K562 (cell line): ENCODE measurements around the gene PAEP. TPM values are rescaled to one million over a fixed set of nuclear protein-coding genes. Genes with fewer than 3 reads are reported as not detected.

Experiments used
- ATAC-seq: fragments of 200-7000 bp; cut with Tn5 transposase; 3 replicates; pipeline ENCODE4 v1.9.1; 2020; ENCODE audit warnings: moderate library complexity
- BruUV-seq: library from RNA; stranded (reverse); fragments of 400-500 nt; replicated peaks from 2 replicates; lab custom pipeline; 2021; lab: Mats Ljungman, UMichigan
- CTCF ChIA-PET: fragments of 300-600 bp; formaldehyde crosslinking; extraction: SDS; loops from one replicate; lab custom pipeline; 2021; ENCODE audit warnings: low intra/inter-chr PET ratio; lab: Yijun Ruan, JAX
- POLR2A ChIA-PET: fragments of 300-600, 350-650 bp; sonication (Branson Sonifier 250); formaldehyde crosslinking; extraction: SDS; loops from one replicate; lab custom pipeline; 2021; ENCODE audit warnings: antibody characterized with exemption, inconsistent platforms; lab: Yijun Ruan, JAX
- DNase-seq, 4 experiments: peaks; one replicate each; pipeline versions ENCODE4 v3.0.0 to v3.0.0-alpha.2; 2011 to 2018; ENCODE audit warnings: low spot score in 3 of 4, mixed read lengths in 3 of 4; ENCODE audit errors: extremely low read depth in 1 of 4
- FAIRE-seq: peaks from 2 replicates; lab custom pipeline; 2011; peaks lifted over from hg19 to GRCh38; lab: Jason Lieb, UNC
- H2AFZ ChIP-seq: 2 replicates; pipeline ENCODE4 v1.6.0; 2011; ENCODE audit warnings: low read depth, low read length, control low read depth, inconsistent platforms
- H3K27ac ChIP-seq: fragments of 200-600 bp; 3 replicates; pipeline ENCODE4 v1.8.0; 2011; ENCODE audit warnings: low read depth, mild to moderate bottlenecking, control low read depth, inconsistent platforms, low read length, moderate library complexity, mixed read lengths; ENCODE audit errors: extremely low read depth
- H3K27me3 ChIP-seq, 2 experiments: fragments of 300-600 bp in 1 of 2; 2 replicates in 1 of 2; 3 replicates in 1 of 2; pipeline versions ENCODE4 v1.6.0 to v1.8.0; 2011; ENCODE audit warnings: inconsistent platforms in 2 of 2, low read length in 2 of 2, mild to moderate bottlenecking in 1 of 2, mixed read lengths in 1 of 2, moderate library complexity in 1 of 2; ENCODE audit not compliant: control insufficient read depth in 2 of 2, insufficient read depth in 2 of 2
- H3K36me3 ChIP-seq: fragments of 300-600 bp; 3 replicates; pipeline ENCODE4 v1.8.0; 2011; ENCODE audit warnings: mild to moderate bottlenecking, low read length, inconsistent platforms; ENCODE audit not compliant: control insufficient read depth, insufficient read depth
- H3K4me1 ChIP-seq, 2 experiments: fragments of 200-600 bp in 1 of 2; replicated peaks in 1 of 2; 2 replicates in 1 of 2; 3 replicates in 1 of 2; pipeline versions ENCODE4 v1.5.1 to v1.8.0; 2011; ENCODE audit warnings: inconsistent platforms in 2 of 2, low read length in 2 of 2, mild to moderate bottlenecking in 1 of 2, mixed read lengths in 1 of 2, moderate library complexity in 1 of 2; ENCODE audit not compliant: control insufficient read depth in 2 of 2, insufficient read depth in 2 of 2
- H3K4me2 ChIP-seq: 2 replicates; pipeline ENCODE4 v1.6.1; 2011; ENCODE audit warnings: low read length, control low read depth, inconsistent platforms, mixed read lengths; ENCODE audit not compliant: insufficient read depth
- H3K4me3 ChIP-seq: fragments of 200-600 bp; sonication (generic), shearing (Covaris generic); 2 replicates; pipeline ENCODE4 v1.5.1; 2016; ENCODE audit warnings: control low read depth, inconsistent platforms
- H3K79me2 ChIP-seq: fragments of 200-600 bp; 3 replicates; pipeline ENCODE4 v1.8.0; 2011; ENCODE audit warnings: low read length, inconsistent platforms; ENCODE audit not compliant: control insufficient read depth, insufficient read depth
- H3K9ac ChIP-seq, 2 experiments: 2 replicates each; pipeline versions ENCODE4 v1.6.0 to v1.6.1; 2011; ENCODE audit warnings: low read depth in 2 of 2, low read length in 2 of 2, control low read depth in 1 of 2, inconsistent platforms in 1 of 2, mild to moderate bottlenecking in 1 of 2, mixed read lengths in 1 of 2; ENCODE audit not compliant: insufficient read depth in 1 of 2
- H3K9me1 ChIP-seq: one replicate; pipeline ENCODE4 v1.6.0; 2011; ENCODE audit warnings: inconsistent platforms, mild to moderate bottlenecking, low read length, moderate library complexity; ENCODE audit not compliant: control insufficient read depth, insufficient read depth
- H3K9me3 ChIP-seq: replicated peaks from 2 replicates; pipeline ENCODE4 v1.5.1; 2011; ENCODE audit warnings: low read depth, low read length, inconsistent platforms; ENCODE audit not compliant: control insufficient read depth, insufficient read depth
- H4K20me1 ChIP-seq: replicated peaks from 2 replicates; pipeline ENCODE4 v1.6.1; 2011; ENCODE audit warnings: low read length, inconsistent platforms, mixed read lengths; ENCODE audit not compliant: control insufficient read depth, insufficient read depth
- CBX1 ChIP-seq: sonication (generic); IDR thresholded peaks from 2 replicates; pipeline ENCODE4 v1.6.1; 2016; ENCODE audit warnings: antibody characterized with exemption, low read depth, mild to moderate bottlenecking
- CGGBP1 ChIP-seq: fragments of 250-450 bp; sonication (Bioruptor Pico); IDR thresholded peaks from 2 replicates; pipeline ENCODE4 v1.9.0; 2021; ENCODE audit warnings: mild to moderate bottlenecking
- EP300 ChIP-seq: IDR thresholded peaks from 2 replicates; pipeline ENCODE4 v1.6.1; 2012; ENCODE audit warnings: low read length, improper control_type of control experiment
- GATAD2A ChIP-seq: fragments of 450-650 bp; IDR thresholded peaks from 2 replicates; pipeline ENCODE4 v1.6.1; 2017
- NFATC3 ChIP-seq: fragments of 450-650 bp; IDR thresholded peaks from 2 replicates; pipeline ENCODE4 v1.6.1; 2017; ENCODE audit warnings: mild to moderate bottlenecking
- SNIP1 ChIP-seq: fragments of 450-650 bp; IDR thresholded peaks from 2 replicates; pipeline ENCODE4 v1.7.1; 2017; ENCODE audit warnings: low read depth, mild to moderate bottlenecking
- SPI1 ChIP-seq: IDR thresholded peaks from 2 replicates; pipeline ENCODE4 v1.6.1; 2011; ENCODE audit warnings: low read depth, low read length, control low read depth, borderline replicate concordance
- ZNF347 ChIP-seq: fragments of 450-650 bp; formaldehyde crosslinking; IDR thresholded peaks from 2 replicates; pipeline ENCODE4 v1.4.0; 2020; ENCODE audit warnings: low read depth, mild to moderate bottlenecking, moderate library complexity
- ZNF398 ChIP-seq: fragments of 250-450 bp; sonication (Bioruptor Pico); IDR thresholded peaks from 2 replicates; pipeline ENCODE4 v1.8.0; 2021; ENCODE audit warnings: moderate library complexity, mild to moderate bottlenecking, inconsistent platforms
- ZNF75A ChIP-seq: fragments of 450-650 bp; formaldehyde crosslinking; IDR thresholded peaks from 2 replicates; pipeline ENCODE4 v1.4.0; 2020; ENCODE audit warnings: mild to moderate bottlenecking
- WGBS: fragments of 100-300 bp; shearing (Covaris generic); methylation state at CpG from one replicate; pipeline ENCODE4 v1.1.6; 2016; ENCODE audit warnings: low coverage, mixed read lengths; ENCODE audit not compliant: insufficient coverage; ENCODE audit errors: missing lambda C conversion rate; 5-methylcytosine and 5-hydroxymethylcytosine counted together
- in situ Hi-C: fragments of 300-500 bp; cut with MboI; formaldehyde crosslinking; loops from 4 replicates; pipeline ENCODE4 v1.15.0; 2018; ENCODE audit warnings: inconsistent platforms, mixed read lengths
- intact Hi-C: fragments of 100-400 bp; cut with micrococcal nuclease; formaldehyde crosslinking; loops from 2 replicates; pipeline ENCODE4 v1.14.2; 2022
- polyA plus RNA-seq, 8 experiments: library from polyadenylated mRNA; depleted of rRNA in 4 of 8; stranded (reverse) in 5 of 8; unstranded in 3 of 8; fragments of >200 nt; fragmentation: Nextera tagmentation in 2 of 8; fragmentation: Illumina TruSeq in 1 of 8; extraction: Ambion mirVana in 2 of 8; extraction: Trizol in 1 of 8; gene quantifications; 2 replicates each; pipeline versions ENCODE4 v1.2.1 to v1.2.3, GENCODE V29; 2011 to 2014; ENCODE audit warnings: inconsistent platforms in 1 of 8, missing spikeins in 1 of 8
- total RNA-seq, 7 experiments: library from RNA; depleted of rRNA in 6 of 7; stranded (reverse); fragments of >200 nt in 6 of 7; fragmentation: Illumina TruSeq in 2 of 7; extraction: Trizol in 2 of 7; gene quantifications; 2 replicates each; pipeline versions ENCODE4 v1.2.1 to v1.2.3, GENCODE V29; 2011 to 2021; ENCODE audit warnings: low replicate concordance in 1 of 7

The PAEP gene
- total and polyA plus RNA-seq, 9 of the 15 experiments (the other 6 are each of a cell fraction or from before 2014, with no cell fraction given) = 0.22 to 4.5 (median 0.58) TPM

GRCh38 chr9:135551456-135551855, 10.1 kb upstream of the PAEP start:
- Histone ChIP-seq H3K9ac (no peak overlapping the region), H4K20me1 (0 out of 2 replicates have a peak, but pooled peaks cover 3% of the 10 kb centered on the region), H3K9me3 (no peaks in the 10 kb centered on the region), H3K27ac (no peak overlapping the region), H2AFZ (no peak overlapping the region), H3K27me3 (peaks cover 21 to 62% of the 10 kb centered on the region in 2 experiments; a peak in 4 of 5 replicates), H3K36me3 (no peaks in the 10 kb centered on the region), H3K9me1 (no peaks in the 10 kb centered on the region), H3K4me3 (no peak overlapping the region), H3K4me2 (no peak overlapping the region), H3K4me1 (peaks cover 5 to 26% of the 10 kb centered on the region in 2 experiments; a peak in 3 of 5 replicates), H3K79me2 (no peaks in the 10 kb centered on the region)
- WGBS = 18% methylated on average over 8 of the region's 13 CpGs
- POLR2A ChIA-PET = interaction anchor here (0.6 to 1.0 kb wide), 5 partner anchors 8 to 247 kb away, joined by 3 to 4 read pairs (median 3); no protein-coding TSS in a partner anchor
- ATAC-seq (no peak), DNase-seq (no peak), FAIRE-seq (no peak)
- no peak for TF ChIP-seq ZNF75A
- no peak for TF ChIP-seq EP300
- TF ChIP-seq CBX1 = no peak
- no peak for TF ChIP-seq ZNF347
- no TSS peak for BruUV-seq
- in situ Hi-C loops = no loop called here
- CTCF ChIA-PET = no interaction called here
- intact Hi-C loops = no loop called here

GRCh38 chr9:135552021-135552697, 9.4 kb upstream of the PAEP start:
- no peak overlapping the region for H3K27ac ChIP-seq
- 12% methylated on average over 18 of the region's 18 CpGs for WGBS
- ChIA-PET CTCF (no interaction called here), POLR2A (interaction anchor here (0.6 to 1.0 kb wide), 6 partner anchors 8 to 1209 kb away, joined by 3 to 4 read pairs (median 3); no protein-coding TSS in a partner anchor)
- H3K79me2 ChIP-seq = no peaks in the 10 kb centered on the region
- no peak overlapping the region for H3K4me3 ChIP-seq
- H4K20me1 ChIP-seq = 0 out of 2 replicates have a peak, but pooled peaks cover 3% of the 10 kb centered on the region
- intact Hi-C loops (no loop called here), in situ Hi-C loops (no loop called here)
- no peaks in the 10 kb centered on the region for H3K9me3 ChIP-seq
- H3K27me3 ChIP-seq = peaks cover 21 to 62% of the 10 kb centered on the region in 2 experiments; a peak in 4 of 5 replicates
- no peak overlapping the region for H3K4me2 ChIP-seq
- FAIRE-seq (no peak), ATAC-seq (no peak), DNase-seq (no peak)
- no peaks in the 10 kb centered on the region for H3K9me1 ChIP-seq
- no TSS peak for BruUV-seq
- no peaks in the 10 kb centered on the region for H3K36me3 ChIP-seq
- peaks cover 5 to 26% of the 10 kb centered on the region in 2 experiments; a peak in 3 of 5 replicates for H3K4me1 ChIP-seq
- no peak overlapping the region for H2AFZ ChIP-seq
- H3K9ac ChIP-seq = peak overlapping the region in 1 of 2 experiments; percentile 55; a peak in 1 of 4 replicates
- TF ChIP-seq ZNF398 (CRISPR knock-in tag) (no peak), SPI1 (no peak), SNIP1 (no peak), CGGBP1 (CRISPR knock-in tag) (no peak), NFATC3 (no peak), GATAD2A (no peak)
